Heart right ventricle (tissue), 16 donors: Measurements from ENCODE around the gene FAHD1. TPM values are rescaled to one million over a fixed set of nuclear protein-coding genes. Genes with fewer than 3 reads are reported as not detected.

Experiments used
- ATAC-seq, 8 donors: fragments of 200-7000 bp; cut with Tn5 transposase; one replicate each; pipeline ENCODE4 v1.9.1; 2020; ENCODE audit warnings: mild to moderate bottlenecking in 8 of 8, moderate library complexity in 8 of 8, moderate number of reproducible peaks in 1 of 8
- DNase-seq, 2 donors: peaks; one replicate each; pipeline ENCODE4 v3.0.0-alpha.2; 2020
- H3K27ac ChIP-seq, 10 donors: fragments of 200-600 bp; sonication (generic) in 2 of 10; one replicate each; pipeline versions ENCODE4 v1.5.0 to v1.8.0; 2020 to 2022; ENCODE audit warnings: mild to moderate bottlenecking in 3 of 10
- H3K27me3 ChIP-seq, 7 donors: fragments of 200-600 bp; one replicate each; pipeline ENCODE4 v1.8.0; 2021 to 2022; ENCODE audit warnings: mild to moderate bottlenecking in 2 of 7
- H3K36me3 ChIP-seq, 9 donors: fragments of 200-600 bp; sonication (generic) in 1 of 9; one replicate each; pipeline versions ENCODE4 v1.5.0 to v1.8.0; 2020 to 2022; ENCODE audit warnings: mild to moderate bottlenecking in 2 of 9
- H3K4me1 ChIP-seq, 9 donors: fragments of 200-600 bp; sonication (generic) in 1 of 9; one replicate each; pipeline versions ENCODE4 v1.5.0 to v1.8.0; 2020 to 2022; ENCODE audit warnings: mild to moderate bottlenecking in 4 of 9
- H3K4me3 ChIP-seq, 10 donors: fragments of 200-600 bp; sonication (generic) in 2 of 10; one replicate each; pipeline versions ENCODE4 v1.5.0 to v1.8.0; 2020 to 2022; ENCODE audit warnings: mild to moderate bottlenecking in 7 of 10, moderate library complexity in 2 of 10
- H3K9me3 ChIP-seq, 11 donors: fragments of 200-600 bp in 10 of 11; sonication (generic) in 2 of 11; one replicate each; pipeline versions ENCODE4 v1.5.0 to v1.8.0; 2013 to 2022; ENCODE audit warnings: mild to moderate bottlenecking in 2 of 11, control low read depth in 1 of 11, moderate library complexity in 1 of 11
- CTCF ChIP-seq, 9 donors: fragments of 200-600 bp; sonication (generic) in 2 of 9; IDR thresholded peaks; one replicate each; pipeline versions ENCODE4 v1.5.0 to v1.8.0; 2021 to 2022; ENCODE audit warnings: antibody characterized with exemption in 9 of 9, mild to moderate bottlenecking in 5 of 9, moderate library complexity in 1 of 9
- WGBS, 2 donors: extraction: QIAGEN DNeasy Blood & Tissue Kit; methylation state at CpG; one replicate each; pipeline ENCODE4 v1.1.7; 2013; ENCODE audit warnings: inconsistent platforms in 1 of 2; 5-methylcytosine and 5-hydroxymethylcytosine counted together
- intact Hi-C, 10 donors: fragments of 100-400 bp; cut with DNase I; formaldehyde crosslinking; loops; one replicate each; pipeline versions ENCODE4 v1.11.1 to v1.14.2; 2022
- polyA plus RNA-seq, 2 donors: library from polyadenylated mRNA; stranded (reverse); fragments of 200-250 nt; gene quantifications; one replicate each; pipeline ENCODE4 v1.2.3, GENCODE V29; 2013
- total RNA-seq, 10 donors: library from RNA; stranded (reverse); fragmentation: NEBNext Ultra II Directional in 3 of 10; extraction: Animal tissue kit (Norgen Biotek cat#: 25700) in 3 of 10; gene quantifications; one replicate each; pipeline versions ENCODE4 v1.2.1 to v1.2.4, GENCODE V29; 2021 to 2023
- donor health status: Arrhythmogenic right ventricular cardiomyopathy.
- donor health status: ischemic (EF 13 %, LVEDD 7.1; RV severe dilation, severe dysfunction).
- donor health status: healthy with polysubstance abuse.
- donor health status: DM: no; HTN: yes; CAD: no.
- donor health status: DM: no; HTN: no; CAD: no.
- donor health status: ischemic (EF 25% LVEDD 6.9; RV normal size, moderate dysfunction).
- donor health status: ischemic (EF 25% LVEDD 5.7; RV mildly dilated, moderate dysfunction).
- donor health status: healthy.
- donor health status: DM: yes; HTN: yes; CAD: no.
- donor health status: Ischemic cardiomyopathy.
- donor health status: ischemic (EF 35%, LVEDD 5.7; RV mildly dilated, moderate dysfunction).
- donor health status: nonischemic (EF 11% LVEDD 7.7; RV severe dilation, severe dysfunction).
- donor health status: DM: yes; HTN: yes; CAD: no.
- donor health status: PGD.
- donor health status: ischemic (EF 29% LVEDD 5.4; RV normal size, mild dysfunction).
- donor health status: nonischemic (EF 23%, LVEDD 6.1; RV moderate dilation, normal function).

The FAHD1 gene
- total and polyA plus RNA-seq, 12 donors, result 16.2 to 47.6 (median 31.5) TPM

DNA sequence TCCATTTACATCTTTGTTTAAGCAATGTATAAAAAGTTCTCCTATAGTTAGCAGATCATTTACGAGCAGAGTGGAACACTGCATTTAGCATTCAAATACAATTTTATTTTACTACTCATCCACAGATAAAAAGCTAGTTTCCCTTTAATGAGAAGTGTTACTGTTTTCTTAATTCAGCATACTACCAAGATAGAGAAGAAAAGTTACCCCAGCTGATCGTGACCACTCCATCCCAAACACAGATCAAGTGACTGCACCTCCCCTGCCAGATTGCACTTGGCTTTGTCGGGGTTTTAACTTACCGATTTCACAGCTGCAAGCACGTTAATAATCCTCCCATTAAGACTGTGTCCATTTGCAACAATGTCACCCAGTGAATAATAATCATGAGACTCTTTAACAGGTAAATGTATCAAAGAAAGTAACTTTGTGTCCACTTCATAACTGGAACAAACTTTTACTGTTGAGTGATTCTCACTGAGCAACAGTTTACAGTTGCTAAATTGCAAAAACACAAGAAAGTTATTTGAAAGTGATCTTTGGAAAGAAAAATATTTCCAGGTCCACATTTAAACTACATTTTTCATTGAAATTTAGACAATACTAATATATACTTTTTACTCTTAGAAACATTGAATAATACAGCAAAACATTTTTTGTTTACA lies 30.6 kb downstream of the FAHD1 start:
- intact Hi-C loops, result no loop called here
- Histone ChIP-seq H3K4me1 (no peaks in the 10 kb centered on the region), H3K9me3 (no peaks in the 10 kb centered on the region), H3K4me3 (no peak overlapping the region), H3K27me3 (peaks cover 0 to 79% (median 37%) of the 10 kb centered on the region in 7 donors), H3K36me3 (no peaks in the 10 kb centered on the region), H3K27ac (no peak overlapping the region)
- no peak for TF ChIP-seq CTCF (IDR thresholded peaks at IDR 0.05)
- no peak for DNase-seq
- WGBS, 2 donors, result 36 to 57% methylated on average over 5 of the region's 5 CpGs
- ATAC-seq, result no peak

GRCh38 chr16:1858189-1858865 lies 31.3 kb downstream of the FAHD1 start:
- H3K27me3 ChIP-seq, result peaks cover 0 to 82% (median 40%) of the 10 kb centered on the region in 7 donors
- no peaks in the 10 kb centered on the region for H3K36me3 ChIP-seq
- ATAC-seq, result no peak
- 22 to 24% methylated on average over 8 of the region's 8 CpGs for WGBS, 2 donors
- no peaks in the 10 kb centered on the region for H3K9me3 ChIP-seq
- no peak for TF ChIP-seq CTCF (IDR thresholded peaks at IDR 0.05)
- no peak overlapping the region for H3K4me3 ChIP-seq
- H3K27ac ChIP-seq, result no peak overlapping the region
- no peak for DNase-seq
- intact Hi-C loops, result no loop called here
- no peaks in the 10 kb centered on the region for H3K4me1 ChIP-seq

GRCh38 chr16:1859650-1860049 lies 32.6 kb downstream of the FAHD1 start:
- ATAC-seq (no peak), DNase-seq (no peak)
- peaks cover 0 to 82% (median 47%) of the 10 kb centered on the region in 7 donors for H3K27me3 ChIP-seq

DNA sequence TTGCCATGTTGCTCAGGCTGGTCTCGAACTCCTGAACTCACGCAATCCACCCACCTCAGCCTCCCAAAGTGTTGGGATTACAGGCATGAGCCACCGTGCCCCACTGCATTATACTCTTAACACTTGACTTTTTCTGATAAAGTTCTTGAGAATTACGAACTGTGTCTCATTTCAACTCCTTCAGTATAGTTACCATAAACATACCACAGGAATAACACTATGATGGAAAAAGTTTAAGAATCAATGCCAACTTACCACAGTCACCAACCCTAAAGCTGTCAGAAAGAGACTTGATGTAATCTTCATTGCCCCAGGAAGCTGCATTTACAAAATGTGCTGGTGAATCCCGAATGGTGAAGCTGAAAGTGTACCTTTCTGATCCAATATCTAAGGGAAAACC lies 34.7 kb downstream of the FAHD1 start:
- H3K27me3 ChIP-seq, result peaks cover 0 to 94% (median 50%) of the 10 kb centered on the region in 7 donors
- WGBS, 2 donors, result 74 to 76% methylated on average over 5 of the region's 5 CpGs
- H3K4me1 ChIP-seq, result peaks cover 0 to 3% (median 0%) of the 10 kb centered on the region in 9 donors
- no peaks in the 10 kb centered on the region for H3K36me3 ChIP-seq
- DNase-seq, result no peak
- intact Hi-C loops, result loop anchor here in 7 of 10 donors (2.0 to 5.0 kb wide), 2 partner anchors 66 to 67 kb away; no protein-coding TSS in a partner anchor
- no peak overlapping the region for H3K4me3 ChIP-seq
- ATAC-seq, result no peak
- TF ChIP-seq CTCF (IDR thresholded peaks at IDR 0.05), result no peak
- no peaks in the 10 kb centered on the region for H3K9me3 ChIP-seq
- no peak overlapping the region for H3K27ac ChIP-seq

More at GRCh38 chr16:1859650-1860049, 32.6 kb downstream of the FAHD1 start:
- intact Hi-C loops, result loop anchor here in 4 of 10 donors (5.0 kb wide), 1 partner anchor 68 kb away; no protein-coding TSS in a partner anchor
- Histone ChIP-seq H3K4me3 (no peak overlapping the region), H3K36me3 (no peaks in the 10 kb centered on the region), H3K27ac (no peak overlapping the region), H3K9me3 (no peaks in the 10 kb centered on the region), H3K4me1 (peaks cover 0 to 3% (median 0%) of the 10 kb centered on the region in 9 donors)
- no peak for TF ChIP-seq CTCF (IDR thresholded peaks at IDR 0.05)
- WGBS, 2 donors, result 31 to 34% methylated on average over 8 of the region's 8 CpGs
